NCI-H2107 treated with DMSO at 0.1 percent for 48 hours (cell line): ENCODE data around the gene STIM1.

Experiments used
- DNase-seq: peaks from one replicate; lab custom pipeline; 2025; ENCODE audit not compliant: unreplicated experiment; lab: John Stamatoyannopoulos, UW

STIM1 gene

DNA sequence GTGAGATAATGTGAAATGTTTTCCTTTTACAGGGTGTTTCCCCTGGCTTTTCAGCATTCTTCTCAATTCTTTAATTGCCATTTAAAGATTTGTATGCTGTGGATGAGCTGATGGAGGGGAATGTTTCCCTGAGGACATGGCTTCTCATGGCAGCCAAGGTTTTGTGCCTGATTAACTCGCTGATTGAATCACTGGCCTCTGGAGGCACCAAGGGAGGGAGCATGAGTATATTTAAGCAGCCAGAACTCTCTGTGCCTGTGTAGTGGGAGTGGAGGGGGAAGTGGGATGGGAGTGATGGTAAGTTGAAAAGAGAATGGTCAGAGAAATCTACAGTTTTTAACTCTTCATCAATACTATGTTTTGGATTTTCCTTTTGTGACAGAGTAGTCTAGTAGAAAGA lies 88.7 kb downstream of the STIM1 start:
- no peak for DNase-seq

DNA sequence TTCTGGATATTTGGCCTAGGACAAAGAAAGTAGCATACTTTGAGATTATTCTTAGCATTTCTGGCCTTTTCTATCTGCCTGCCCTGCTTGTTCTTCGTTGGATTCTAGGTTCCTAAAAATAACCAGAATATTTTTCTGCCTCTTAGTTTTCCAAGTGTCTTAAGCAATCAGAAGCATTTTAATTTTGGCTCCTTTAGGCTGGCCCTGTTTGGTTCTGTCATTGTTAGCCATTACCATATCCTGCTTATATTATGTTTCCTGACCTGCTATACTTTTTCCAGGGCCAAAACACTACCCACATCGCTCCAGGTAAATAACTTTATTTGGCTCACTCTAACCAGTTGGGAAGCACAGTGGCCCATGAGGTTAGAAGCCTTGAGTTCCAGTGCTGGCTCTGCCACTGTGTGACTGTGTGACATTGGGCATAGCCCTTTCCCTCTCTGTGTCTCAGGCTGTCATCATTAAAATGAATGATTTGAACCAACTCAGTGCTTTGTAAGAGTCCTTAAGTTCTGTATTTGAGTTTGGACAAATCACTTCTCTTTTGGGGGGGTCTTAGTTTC lies 91.1 kb downstream of the STIM1 start:
- no peak for DNase-seq

DNA sequence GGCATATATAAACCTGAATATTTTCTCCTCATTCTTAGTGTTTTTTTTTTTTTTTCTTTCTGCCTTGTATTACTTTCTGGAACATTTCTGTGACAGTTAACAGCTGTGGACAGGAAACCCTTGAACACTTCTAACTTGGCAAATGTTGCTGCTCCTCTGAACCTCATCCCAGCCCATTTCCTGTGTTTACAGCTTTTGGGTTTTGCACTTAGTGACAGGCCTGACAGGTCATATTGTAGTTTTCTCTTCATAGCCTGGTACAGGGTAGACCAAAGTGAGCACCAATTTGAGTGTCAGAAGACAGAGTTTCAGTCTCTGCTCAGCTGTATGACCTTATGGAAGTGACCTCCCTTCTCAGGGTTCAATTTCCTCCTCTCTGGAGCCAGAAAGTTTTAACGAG lies 91.6 kb downstream of the STIM1 start:
- DNase-seq = no peak

DNA sequence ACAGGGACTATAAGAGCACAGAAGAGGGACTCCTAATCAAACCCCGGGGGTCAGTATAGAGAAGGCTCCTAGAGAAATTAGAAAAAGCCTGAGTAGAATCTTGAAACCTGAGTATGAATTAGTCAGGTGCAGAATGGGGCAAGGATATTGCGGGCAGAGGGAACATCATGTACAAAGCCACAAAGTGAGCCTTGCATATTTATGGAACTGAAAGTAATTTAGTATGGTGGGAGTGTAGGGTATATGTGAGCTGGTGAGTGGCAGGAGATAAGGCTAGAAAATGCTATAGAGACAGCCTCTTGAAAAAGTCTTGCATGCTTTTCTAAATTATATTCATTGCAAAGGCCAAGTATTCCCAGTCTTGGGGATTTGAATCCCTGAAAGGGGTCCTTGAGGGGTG lies 93.7 kb downstream of the STIM1 start:
- DNase-seq = no peak

DNA sequence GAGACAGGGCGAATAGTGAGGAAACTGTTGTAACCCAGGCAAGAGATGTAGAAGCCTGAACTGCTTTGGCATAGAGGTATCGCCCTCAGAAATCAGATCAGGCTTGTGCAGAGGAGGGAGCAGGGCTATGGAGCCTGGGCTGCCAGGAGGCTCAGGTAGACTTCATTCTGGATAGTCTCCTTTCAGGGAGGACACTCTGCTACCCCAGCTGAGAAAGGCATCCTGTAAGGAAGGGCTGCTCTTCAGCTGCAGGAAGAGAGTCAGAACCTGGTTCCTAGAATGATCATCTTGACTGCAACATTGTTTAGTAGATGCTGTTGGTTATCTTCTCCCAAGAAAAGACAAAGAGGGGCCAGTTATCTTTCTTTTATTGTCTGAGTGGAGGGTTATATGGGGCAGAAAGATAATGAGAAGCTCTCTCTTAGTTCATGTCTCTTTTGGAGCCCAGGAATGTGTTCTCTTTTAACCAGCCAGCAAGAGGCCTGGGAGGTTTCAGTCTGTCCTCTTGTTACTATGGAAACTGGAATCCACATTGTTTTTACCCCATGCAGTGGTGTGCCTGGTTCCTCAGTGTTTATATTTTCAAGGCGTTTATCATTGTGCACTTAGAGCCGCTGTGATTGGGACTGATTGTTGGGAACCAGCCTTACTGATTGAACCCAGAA lies 95.7 kb downstream of the STIM1 start:
- no peak for DNase-seq

DNA sequence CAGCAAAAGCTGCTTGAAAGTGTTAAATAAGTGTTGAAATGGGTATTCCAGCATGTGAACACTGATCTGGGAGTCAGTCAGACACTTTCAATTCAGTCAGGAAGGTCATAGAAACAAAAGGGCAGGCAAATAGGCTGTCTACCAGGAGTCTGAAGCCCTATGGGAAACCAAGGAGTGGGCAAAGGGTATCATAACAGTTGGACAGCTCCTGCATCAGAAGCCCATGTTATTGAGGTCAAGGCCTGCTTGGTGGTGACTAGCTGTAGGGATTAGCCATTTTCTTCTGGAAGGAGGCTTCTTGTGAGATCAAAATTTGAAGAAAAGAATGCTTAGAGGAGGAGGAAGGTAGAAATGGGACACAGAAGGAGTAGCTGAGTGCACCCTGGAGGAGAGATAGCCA lies 97.3 kb downstream of the STIM1 start:
- DNase-seq = no peak

DNA sequence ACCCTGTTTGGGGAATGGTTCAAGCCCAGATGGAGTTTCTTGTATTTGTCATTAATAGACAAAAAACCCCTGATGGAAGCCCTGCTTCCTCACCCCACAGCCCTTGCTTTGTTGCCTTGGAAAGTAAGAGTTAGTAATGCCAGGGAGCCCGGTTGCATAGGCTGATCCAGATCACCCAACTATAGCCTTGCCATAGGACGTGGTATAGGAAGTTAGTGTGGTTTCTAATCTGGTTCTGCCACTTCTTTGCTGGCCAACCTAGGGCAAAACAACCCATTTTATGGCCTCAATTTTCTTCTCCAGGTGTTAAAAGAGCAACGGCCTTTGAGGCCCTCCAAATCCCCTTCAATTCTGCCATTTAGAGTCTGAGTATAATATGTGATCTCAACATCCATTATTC lies 97.9 kb downstream of the STIM1 start:
- DNase-seq = no peak

DNA sequence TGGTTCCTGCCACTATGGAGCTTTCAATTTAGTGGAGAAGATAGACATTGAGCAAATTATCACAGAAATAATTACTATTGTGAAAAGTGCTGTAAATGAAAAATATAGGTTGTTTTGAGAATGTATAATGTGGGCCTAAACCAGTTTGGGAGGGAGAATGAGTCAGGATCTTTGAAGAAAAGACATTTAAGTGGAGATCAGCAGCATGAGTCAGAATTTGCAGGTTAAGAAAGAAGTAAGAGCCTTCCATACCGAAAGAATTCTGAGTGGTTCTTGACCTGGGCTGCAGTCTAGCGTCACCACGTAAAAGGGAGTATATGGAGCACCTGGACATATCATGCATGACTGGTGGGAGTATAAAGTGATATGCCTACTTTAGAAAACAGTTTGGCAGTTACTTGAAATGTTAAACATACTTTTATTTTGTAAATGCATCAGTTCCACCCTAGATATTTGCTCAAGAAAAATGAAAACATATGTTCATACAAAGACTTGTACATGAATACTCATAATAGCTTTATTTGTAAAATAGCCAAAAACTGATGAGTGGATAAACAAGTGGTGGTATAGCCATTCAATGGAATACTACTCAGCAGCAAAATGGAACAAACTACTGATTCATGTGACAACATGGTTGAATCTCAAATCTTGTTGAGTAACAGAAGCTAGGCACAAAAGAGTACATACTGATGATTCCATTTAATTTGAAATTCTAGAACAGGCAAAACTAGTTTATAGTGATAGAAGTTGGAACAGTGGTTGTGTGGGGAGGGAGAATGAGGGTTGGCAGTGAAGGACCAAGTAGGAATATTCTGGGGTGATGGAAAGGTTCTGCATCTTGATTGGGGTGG lies 99.2 kb downstream of the STIM1 start:
- no peak for DNase-seq

DNA sequence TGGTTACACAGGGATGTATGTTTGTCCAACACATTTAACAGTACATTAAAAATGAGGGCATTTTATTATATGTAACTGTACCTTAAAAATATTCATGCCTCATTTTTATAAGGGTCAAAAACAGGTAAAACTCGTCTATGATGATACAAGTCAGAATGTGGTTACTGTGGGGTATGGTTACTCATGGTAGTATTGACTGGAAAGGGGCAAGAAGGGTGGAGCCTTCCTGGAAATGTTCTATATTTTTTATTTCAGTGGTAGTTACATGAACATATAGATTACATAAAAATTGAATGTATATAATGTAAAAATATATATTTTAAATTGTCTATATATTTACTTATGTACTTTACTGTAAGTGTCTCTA lies 99.8 kb downstream of the STIM1 start:
- no peak for DNase-seq

DNA sequence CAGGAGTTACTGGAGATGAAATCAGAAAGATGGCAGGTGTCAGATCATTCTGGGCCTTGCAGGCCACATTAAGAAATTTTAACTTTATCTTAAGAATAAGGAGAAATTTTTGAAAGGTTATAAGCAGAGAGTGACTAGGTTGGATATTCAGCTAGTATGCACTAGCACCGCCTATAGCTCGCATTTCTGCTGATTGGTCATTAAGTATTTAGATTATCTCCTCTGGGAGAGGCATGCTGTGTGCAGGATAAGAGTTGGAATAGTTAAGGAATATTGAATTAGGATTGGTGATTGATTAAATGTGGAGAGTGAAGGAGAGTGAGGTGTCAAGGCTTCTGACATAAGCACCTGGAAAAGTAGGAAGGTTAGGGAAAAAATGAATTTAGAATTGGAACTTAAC lies 100.6 kb downstream of the STIM1 start:
- DNase-seq = no peak

DNA sequence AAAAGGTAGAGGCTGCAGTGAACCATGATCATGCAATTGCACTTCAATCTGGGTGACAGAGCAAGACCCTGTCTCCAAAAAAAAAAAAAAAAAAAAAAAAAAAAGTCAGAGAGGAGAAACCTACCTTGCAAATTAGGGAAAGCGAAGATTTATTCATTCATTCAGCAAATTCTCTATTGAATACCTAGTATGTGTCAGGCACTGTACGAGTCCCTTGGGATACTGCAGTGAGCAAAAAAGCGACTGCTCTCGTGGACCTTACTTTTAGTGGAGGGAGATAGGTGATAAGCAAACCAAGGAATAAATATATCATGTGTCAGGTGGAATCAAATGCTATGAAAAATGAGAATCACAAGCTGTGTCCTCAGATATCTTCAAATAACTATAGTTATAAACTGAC lies 101.3 kb downstream of the STIM1 start:
- no peak for DNase-seq

DNA sequence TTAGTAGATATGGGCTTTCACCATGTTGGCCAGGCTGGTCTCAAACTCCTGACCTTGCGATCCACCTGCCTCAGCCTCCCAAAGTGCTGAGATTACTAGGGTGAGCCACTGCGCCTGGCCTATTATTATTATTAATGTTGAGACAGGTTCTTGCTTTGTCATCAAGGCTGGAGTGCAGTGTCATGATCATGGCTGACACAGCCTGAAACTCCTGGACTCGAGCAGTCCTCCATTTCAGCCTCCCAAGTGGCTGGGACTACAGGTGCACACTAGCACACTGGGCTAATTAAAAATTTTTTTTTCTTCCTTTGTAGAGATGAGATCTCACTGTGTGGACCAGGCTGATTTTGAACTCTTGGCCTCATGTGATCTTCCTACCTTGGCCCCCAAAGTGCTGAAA lies 102.0 kb downstream of the STIM1 start:
- DNase-seq = no peak

DNA sequence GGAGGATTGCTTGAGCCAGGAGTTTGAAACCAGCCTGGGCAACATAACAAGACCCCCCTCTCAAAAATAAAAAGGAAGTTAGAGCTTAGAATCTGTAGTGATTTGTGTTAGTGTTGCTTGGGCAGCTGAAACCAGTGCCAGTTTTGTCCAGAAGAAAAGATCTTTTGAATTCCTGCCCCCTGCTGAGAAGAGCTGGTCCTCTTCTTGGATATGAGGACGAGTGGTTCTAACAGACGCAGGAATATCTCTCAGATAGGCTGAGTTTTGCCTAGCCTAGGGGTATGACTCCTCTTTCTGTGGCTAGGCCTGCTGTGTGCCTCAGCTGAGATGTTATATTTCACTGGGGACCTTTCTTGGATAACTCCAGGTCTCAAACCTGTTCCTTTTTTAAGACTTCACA lies 102.8 kb downstream of the STIM1 start:
- DNase-seq = no peak

DNA sequence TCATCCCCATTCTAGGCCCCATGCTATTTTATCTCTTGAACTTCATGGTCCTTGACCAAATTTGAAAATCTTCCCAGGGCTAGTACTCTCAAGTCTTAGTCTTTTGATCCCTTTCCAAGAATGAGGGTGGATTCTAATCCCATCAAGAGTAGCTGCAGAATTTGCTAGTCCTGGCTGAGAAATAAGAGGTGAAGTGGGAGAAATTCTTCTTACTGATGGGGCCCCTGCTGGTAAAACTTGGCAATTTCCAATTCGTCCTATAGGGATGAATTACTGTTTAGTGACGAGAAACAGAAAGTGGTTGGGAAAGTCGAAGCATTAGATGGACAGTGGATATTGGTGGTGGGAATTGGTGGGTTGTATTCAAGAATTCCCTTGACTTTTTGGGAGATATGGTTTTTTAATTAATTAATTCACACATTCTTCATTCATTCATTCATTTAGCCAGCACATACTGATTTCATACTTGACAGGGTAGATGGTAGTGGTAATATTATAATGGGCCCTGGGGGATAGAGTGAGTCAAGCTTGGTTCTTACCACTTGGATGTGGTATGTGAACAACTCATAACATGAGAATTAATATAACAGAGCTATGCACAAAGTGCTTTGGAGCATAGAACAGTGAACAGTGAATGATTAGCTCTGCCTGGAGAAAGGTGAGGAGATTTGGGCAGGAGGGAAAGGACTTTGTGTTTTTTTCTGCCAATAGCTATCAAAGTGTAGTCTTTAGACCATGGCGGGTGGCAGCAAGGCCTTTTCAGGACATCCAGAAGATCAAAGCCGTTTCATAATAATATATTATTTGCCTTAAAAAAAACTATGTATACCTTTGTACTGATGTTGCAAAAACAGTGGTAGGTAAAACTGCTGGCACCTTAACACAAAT lies 103.8 kb downstream of the STIM1 start:
- no peak for DNase-seq

DNA sequence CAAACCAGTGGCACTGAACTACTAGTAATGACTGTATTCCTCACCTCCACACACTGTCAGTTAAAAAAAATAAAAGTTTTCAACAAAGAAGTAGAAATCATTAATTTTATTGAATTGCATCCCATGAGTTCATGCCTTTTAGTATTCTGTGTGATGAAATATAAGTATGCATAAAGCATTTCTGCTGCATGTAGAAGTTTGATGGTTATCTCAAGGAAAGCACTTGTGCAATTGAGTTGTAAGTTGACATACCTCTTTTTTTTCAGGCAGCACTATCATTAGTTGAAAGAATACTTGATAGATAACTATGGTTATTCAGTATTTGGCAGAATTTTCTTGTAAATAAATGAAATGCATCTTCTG lies 104.4 kb downstream of the STIM1 start:
- DNase-seq = no peak

DNA sequence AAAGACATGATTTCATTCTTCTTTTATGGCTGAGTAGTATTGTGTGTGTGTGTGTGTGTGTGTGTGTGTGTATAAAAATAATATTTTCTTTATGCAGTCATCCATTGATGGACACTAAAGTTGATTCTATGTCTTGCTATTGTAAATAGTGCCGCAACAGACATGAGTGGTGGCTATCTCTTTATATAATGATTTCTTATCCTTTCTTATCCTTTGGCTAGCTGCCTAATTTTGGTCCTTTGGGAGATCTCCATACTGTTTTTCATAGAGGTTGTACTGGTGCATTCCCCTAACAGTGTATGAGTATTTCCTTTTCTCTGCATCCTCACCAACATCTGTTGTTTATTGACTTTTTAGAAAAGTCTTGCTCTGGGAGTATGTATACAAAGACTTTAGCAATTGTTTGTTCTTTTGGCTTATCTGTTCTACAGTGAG lies 107.0 kb downstream of the STIM1 start:
- DNase-seq = no peak

DNA sequence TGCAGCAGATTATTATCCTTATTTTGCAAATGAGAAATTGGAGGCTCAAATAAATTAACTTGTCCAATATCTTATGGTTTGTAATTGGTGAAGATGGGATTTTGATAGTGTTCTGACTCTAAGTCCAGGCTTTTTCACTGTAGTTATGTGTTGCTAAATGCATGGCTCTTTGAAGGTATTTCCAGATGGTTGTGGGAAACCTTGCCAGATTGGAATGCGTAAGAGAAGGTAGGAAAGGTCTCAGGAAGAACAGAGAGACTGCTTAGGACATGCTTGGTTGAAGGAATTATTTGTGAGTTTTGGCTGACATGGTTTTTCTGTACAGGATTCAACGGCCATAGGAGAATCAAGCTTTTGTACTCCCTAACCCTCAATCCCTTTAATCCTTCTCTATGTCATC lies 108.6 kb downstream of the STIM1 start:
- DNase-seq = no peak

DNA sequence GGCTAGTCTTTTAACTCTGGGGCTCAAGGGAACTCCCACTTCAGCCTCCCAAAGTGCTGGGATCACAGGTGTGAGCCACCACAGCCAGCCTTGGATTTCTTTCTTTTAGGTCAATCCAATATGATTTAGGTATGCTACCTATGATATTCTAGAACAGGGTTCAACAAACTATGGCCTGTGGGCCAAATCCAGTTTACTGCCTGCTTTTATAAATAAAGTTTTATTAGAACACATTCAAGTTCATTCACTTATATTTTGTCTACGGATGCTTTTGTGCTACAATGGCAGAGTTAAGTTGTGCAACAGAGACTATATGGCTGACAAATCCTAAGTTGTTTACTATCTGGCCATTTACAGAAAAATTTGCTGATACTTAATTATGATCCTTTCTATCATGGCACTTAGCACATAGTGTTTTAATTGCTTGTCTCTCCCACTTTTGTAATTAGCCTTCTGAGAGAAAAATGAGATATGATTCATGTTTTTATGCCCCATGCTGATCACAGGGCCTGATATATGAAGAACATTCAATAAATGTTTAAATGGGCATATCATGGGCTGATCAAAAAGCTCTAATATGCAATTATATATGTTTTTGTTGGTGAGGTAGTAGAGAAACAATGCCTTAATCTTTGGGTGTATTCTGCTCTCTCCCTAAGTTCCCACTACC lies 109.6 kb downstream of the STIM1 start:
- DNase-seq = no peak

DNA sequence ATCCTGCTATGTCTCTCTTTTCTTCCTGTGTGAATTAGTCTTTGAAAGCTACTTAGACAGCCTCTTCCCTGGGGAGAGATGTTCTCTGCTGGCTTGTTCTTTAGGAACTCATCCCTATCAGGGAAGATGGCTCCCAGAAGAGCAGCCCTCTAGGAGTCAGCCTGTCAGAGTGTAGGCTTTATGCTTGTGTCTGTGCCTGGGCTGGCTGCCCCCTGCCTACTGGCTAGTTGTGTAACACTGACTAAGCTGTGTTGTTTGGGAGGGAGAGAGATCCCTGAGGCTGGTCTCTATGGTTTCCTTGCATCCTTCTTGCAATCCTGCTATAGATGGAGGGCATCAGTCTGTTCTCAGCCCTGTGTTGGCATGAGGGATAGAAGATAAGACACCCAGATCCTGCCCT lies 112.2 kb downstream of the STIM1 start:
- DNase-seq = no peak

DNA sequence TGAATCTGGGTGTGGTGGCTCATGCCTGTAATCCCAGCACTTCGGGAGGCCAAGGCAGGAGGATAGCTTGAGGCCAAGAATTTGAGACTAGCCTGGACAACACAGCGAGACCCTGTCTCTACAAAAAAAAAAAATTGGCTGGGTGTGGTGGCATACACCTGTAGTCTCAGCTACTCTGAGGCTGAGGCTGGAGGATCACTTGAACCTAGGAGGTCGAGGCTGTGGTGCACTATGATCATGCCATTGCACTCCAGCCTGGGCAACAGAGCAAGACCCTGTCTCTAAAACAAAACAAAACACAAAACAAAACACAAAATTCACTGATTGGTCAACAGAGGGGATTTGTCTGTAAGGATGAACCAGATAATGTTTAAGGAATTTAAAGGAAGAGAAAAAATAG lies 113.7 kb downstream of the STIM1 start:
- DNase-seq = no peak

DNA sequence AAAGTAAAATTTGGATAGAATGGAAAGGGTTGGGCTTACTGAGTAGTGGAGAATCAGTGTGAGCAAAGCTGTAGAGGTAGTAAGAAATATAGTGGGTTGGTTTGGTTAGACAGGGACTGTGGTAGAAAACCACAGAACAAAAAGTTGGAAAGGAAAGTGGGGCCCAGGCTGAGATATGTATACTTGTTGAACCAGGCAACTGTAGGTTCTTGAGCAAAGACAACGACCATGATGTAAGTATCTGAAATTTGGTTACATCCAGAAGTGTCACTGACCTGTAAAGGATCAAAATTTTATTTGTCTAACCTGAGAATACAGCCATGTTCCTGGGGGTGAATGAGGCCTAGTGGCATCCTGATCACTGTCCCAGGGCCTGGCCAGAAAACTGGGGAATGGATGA lies 114.1 kb downstream of the STIM1 start:
- no peak for DNase-seq
